Activated T-cell treated with anti-CD3 and anti-CD28 coated beads, Interleukin-2, amount 50 U/mL, for 72 hours (primary cell): ENCODE measurements around the gene ZNF652. TPM values are rescaled to one million over a fixed set of nuclear protein-coding genes. Genes with fewer than 3 reads are reported as not detected.
A peak's percentile ranks its signal among the peaks of the same experiment; 100 is the strongest.
"Not testable (repeated sequence)": the region's sequence is repeated elsewhere in the genome, so short reads cannot be mapped to it uniquely, and the experiment has no call there.

ENCODE experiments used
- ATAC-seq, 2 donors: fragments of 150-1000 bp; cut with Tn5 transposase; replicated peaks in 1 of 2; 2 replicates each; pipeline ENCODE4 v1.10.0; 2021; ENCODE audit warnings: moderate library complexity in 2 of 2, mild to moderate bottlenecking in 1 of 2
- DNase-seq, 2 donors: peaks; one replicate each; pipeline ENCODE4 v3.0.0; 2021 to 2022; ENCODE audit warnings: mixed read lengths in 1 of 2
- H3K27ac Mint-ChIP-seq: one replicate; pipeline ENCODE4 v1.8.0; 2022; ENCODE audit warnings: mild to moderate bottlenecking, moderate library complexity, mixed read lengths
- H3K27me3 Mint-ChIP-seq: one replicate; pipeline ENCODE4 v1.8.0; 2022; ENCODE audit warnings: low read depth, mixed read lengths
- H3K36me3 Mint-ChIP-seq, 2 donors: one replicate each; pipeline ENCODE4 v1.8.0; 2022; ENCODE audit warnings: mixed read lengths in 2 of 2, mild to moderate bottlenecking in 1 of 2; ENCODE audit not compliant: insufficient read depth in 2 of 2
- H3K4me1 Mint-ChIP-seq: one replicate; pipeline ENCODE4 v1.8.0; 2022; ENCODE audit warnings: low read depth, mixed read lengths
- H3K4me3 Mint-ChIP-seq, 2 donors: one replicate each; pipeline ENCODE4 v1.8.0; 2022; ENCODE audit warnings: mild to moderate bottlenecking in 2 of 2, mixed read lengths in 2 of 2, moderate library complexity in 2 of 2
- H3K9me3 Mint-ChIP-seq, 2 donors: one replicate each; pipeline ENCODE4 v1.8.0; 2022; ENCODE audit warnings: mixed read lengths in 2 of 2
- total RNA-seq, 2 donors: library from RNA; stranded (reverse); gene quantifications; one replicate each; pipeline ENCODE4 v1.2.3, GENCODE V29; 2022

Gene ZNF652
- total RNA-seq, 2 donors from 2014 or later = 8.3 to 13.2 TPM

- Mint-ChIP-seq H3K9me3 (no peaks in the 10 kb centered on the region), H3K36me3 (no peaks in the 10 kb centered on the region), H3K27me3 (peaks cover 6% of the 10 kb centered on the region), H3K4me3 (no peak overlapping the region), H3K4me1 (no peaks in the 10 kb centered on the region), H3K27ac (no peak overlapping the region)
- DNase-seq = no peak
- ATAC-seq = no peak
Measured at GRCh38 chr17:49280918-49281317, 81.1 kb downstream of the ZNF652 start.

GRCh38 chr17:49280061-49280460 lies 82.0 kb downstream of the ZNF652 start:
- H3K4me1 Mint-ChIP-seq = no peaks in the 10 kb centered on the region
- peaks cover 6% of the 10 kb centered on the region for H3K27me3 Mint-ChIP-seq
- H3K27ac Mint-ChIP-seq = no peak overlapping the region
- no peaks in the 10 kb centered on the region for H3K36me3 Mint-ChIP-seq
- no peaks in the 10 kb centered on the region for H3K9me3 Mint-ChIP-seq
- no peak for DNase-seq
- no peak for ATAC-seq
- H3K4me3 Mint-ChIP-seq = no peak overlapping the region

- ATAC-seq, H3K27ac Mint-ChIP-seq, DNase-seq, H3K4me1 Mint-ChIP-seq, H3K27me3 Mint-ChIP-seq, H3K4me3 Mint-ChIP-seq, H3K9me3 Mint-ChIP-seq, H3K36me3 Mint-ChIP-seq: not testable (repeated sequence)
Measured at GRCh38 chr17:49279263-49280015, 82.6 kb downstream of the ZNF652 start.

DNA sequence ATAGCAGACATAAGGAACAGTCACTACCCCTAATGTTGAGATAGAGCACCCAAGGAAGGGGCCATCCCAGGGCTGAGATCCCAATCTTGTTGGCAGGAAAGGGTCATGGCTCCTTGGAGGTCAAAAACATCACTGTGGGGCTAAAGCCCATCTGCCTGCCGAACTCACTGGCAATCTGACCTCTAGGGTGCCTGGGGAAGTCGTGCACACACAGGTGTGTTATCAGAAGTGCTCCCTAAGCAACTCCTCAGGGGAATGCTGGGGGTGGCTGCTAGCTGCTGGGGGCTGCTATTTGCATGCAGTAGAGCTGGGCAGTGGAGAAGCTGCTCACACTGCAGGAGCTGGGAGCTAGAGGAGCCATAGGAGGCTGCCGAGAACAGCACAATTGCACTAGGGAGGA lies 84.0 kb downstream of the ZNF652 start:
- H3K9me3 Mint-ChIP-seq = no peaks in the 10 kb centered on the region
- no peak overlapping the region for H3K4me3 Mint-ChIP-seq
- ATAC-seq (no peak), DNase-seq (no peak)
- no peaks in the 10 kb centered on the region for H3K27me3 Mint-ChIP-seq
- H3K4me1 Mint-ChIP-seq = no peaks in the 10 kb centered on the region
- H3K36me3 Mint-ChIP-seq = no peaks in the 10 kb centered on the region
- H3K27ac Mint-ChIP-seq = no peak overlapping the region

DNA sequence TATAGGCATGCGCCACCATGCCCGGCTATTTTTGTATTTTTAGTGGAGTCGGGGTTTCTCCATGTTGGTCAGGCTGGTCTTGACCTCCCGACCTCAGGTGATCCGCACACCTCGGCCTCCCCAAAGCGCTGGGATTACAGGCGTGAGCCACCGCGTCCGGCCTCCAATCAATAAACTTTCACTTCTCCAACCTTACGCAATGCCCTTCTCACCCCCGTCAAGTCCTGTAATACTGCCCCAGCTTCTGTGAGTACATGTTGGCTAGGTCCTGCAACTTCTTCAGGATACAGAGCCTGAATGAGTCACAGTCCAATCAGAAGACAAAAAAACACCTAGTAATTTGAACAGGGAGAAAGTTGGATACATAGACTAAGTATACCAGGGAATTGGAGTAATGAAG lies 84.4 kb downstream of the ZNF652 start:
- H3K36me3 Mint-ChIP-seq = no peaks in the 10 kb centered on the region
- no peak overlapping the region for H3K27ac Mint-ChIP-seq
- no peak for ATAC-seq
- H3K27me3 Mint-ChIP-seq = no peaks in the 10 kb centered on the region
- no peak overlapping the region for H3K4me3 Mint-ChIP-seq
- no peaks in the 10 kb centered on the region for H3K9me3 Mint-ChIP-seq
- H3K4me1 Mint-ChIP-seq = no peaks in the 10 kb centered on the region
- DNase-seq = no peak

DNA sequence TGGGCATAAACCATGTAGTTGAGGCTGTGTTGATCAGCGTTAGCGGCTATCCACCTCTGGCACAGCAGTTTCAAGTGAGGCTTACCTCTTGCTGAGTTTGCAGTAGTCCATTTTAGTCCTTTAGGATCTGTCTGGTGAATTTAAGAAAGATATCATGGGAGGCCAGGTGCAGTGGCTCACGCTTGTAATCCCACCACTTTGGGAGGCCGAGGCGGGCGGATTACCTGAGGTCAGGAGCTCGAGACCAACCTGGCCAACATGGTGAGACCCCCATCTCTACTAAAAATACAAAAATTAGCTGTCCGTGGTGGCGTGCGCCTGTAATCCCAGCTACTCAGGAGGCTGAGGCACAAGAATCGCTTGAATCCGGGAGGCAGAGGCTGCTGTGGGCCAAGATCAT lies 86.1 kb downstream of the ZNF652 start:
- not testable (repeated sequence) for H3K4me3 Mint-ChIP-seq, H3K27ac Mint-ChIP-seq, DNase-seq, H3K36me3 Mint-ChIP-seq, H3K4me1 Mint-ChIP-seq, H3K9me3 Mint-ChIP-seq, ATAC-seq, H3K27me3 Mint-ChIP-seq

- H3K4me1 Mint-ChIP-seq = no peaks in the 10 kb centered on the region
- no peaks in the 10 kb centered on the region for H3K9me3 Mint-ChIP-seq
- H3K36me3 Mint-ChIP-seq = no peaks in the 10 kb centered on the region
- no peaks in the 10 kb centered on the region for H3K27me3 Mint-ChIP-seq
- DNase-seq (no peak), ATAC-seq (no peak)
- no peak overlapping the region for H3K27ac Mint-ChIP-seq
- H3K4me3 Mint-ChIP-seq = no peak overlapping the region
Measured at GRCh38 chr17:49269356-49269755, 92.7 kb downstream of the ZNF652 start.

GRCh38 chr17:49267912-49268311 lies 94.1 kb downstream of the ZNF652 start:
- Mint-ChIP-seq H3K9me3 (no peaks in the 10 kb centered on the region), H3K27ac (no peak overlapping the region), H3K27me3 (peaks cover 7% of the 10 kb centered on the region), H3K36me3 (no peaks in the 10 kb centered on the region), H3K4me3 (no peak overlapping the region), H3K4me1 (no peaks in the 10 kb centered on the region)
- DNase-seq (no peak), ATAC-seq (no peak)

DNA sequence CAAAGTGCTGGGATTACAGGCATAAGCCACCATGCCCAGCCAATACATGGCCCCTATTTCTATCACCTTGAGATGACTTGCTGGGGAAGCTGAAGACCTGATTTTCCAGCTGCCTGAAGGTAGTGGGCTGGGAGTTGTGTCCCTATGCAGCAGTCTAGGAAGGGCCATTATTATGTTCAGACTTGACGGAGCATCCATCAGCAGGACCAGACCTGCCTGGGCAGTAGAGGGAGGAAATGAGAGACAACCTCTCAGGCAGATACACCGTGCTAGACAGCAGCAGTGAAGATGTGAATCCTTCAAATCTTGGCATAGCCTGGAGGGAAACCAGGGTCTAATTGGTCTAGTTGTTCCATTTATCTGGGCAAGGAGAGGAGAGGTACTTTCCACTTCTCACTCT lies 95.8 kb downstream of the ZNF652 start:
- Mint-ChIP-seq H3K4me3 (no peak overlapping the region), H3K27me3 (peaks cover 7% of the 10 kb centered on the region), H3K36me3 (no peaks in the 10 kb centered on the region), H3K4me1 (peaks cover under 1% of the 10 kb centered on the region), H3K27ac (no peak overlapping the region), H3K9me3 (no peaks in the 10 kb centered on the region)
- ATAC-seq (no peak), DNase-seq (no peak)

DNA sequence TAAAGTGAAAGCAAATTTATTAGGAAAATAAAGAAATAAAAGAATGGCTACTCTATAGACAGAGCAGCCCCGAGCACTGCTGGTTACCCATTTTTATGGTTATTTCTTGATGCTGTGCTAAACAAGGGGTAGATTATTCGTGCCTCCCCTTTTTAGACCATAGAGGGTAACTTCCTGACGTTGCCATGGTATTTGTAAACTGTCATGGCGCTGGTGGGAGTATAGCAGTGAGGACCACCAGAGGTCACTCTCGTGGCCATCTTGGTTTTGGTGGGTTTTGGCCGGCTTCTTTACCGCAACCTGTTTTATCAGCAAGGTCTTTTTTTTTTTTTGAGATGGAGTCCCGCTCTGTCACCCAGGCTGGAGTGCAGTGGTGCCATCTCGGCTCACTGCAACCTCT lies 100.5 kb downstream of the ZNF652 start:
- not testable (repeated sequence) for H3K9me3 Mint-ChIP-seq, H3K27ac Mint-ChIP-seq, H3K4me3 Mint-ChIP-seq, H3K36me3 Mint-ChIP-seq, H3K27me3 Mint-ChIP-seq, ATAC-seq, DNase-seq
- H3K4me1 Mint-ChIP-seq = peaks cover 12% of the 10 kb centered on the region

DNA sequence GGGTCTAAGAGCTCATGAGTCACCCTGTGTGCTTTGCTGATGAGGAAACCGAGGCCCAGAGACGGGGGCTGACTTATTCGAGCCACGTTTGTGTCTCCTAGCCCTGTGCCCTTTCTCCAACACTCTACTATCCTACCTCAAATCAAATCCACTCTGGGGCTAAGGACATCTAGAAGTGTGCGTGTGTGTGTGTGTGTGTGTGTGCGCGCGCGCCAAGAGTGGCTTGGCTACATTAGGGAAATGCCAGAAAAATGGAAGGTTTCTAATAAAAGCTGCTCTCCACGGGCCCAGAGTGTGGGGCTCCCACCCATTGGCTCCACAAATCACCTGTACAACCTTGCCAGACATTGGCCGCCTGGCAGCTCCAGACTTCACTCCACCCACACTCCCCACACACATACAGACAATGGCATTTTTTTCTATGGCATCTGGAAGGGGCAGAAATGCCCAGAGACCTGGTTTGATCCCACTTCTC lies 101.2 kb downstream of the ZNF652 start:
- no peaks in the 10 kb centered on the region for H3K9me3 Mint-ChIP-seq
- peak overlapping the region; percentile 16 for H3K27ac Mint-ChIP-seq
- H3K27me3 Mint-ChIP-seq = peaks cover 7% of the 10 kb centered on the region
- no peak for DNase-seq
- H3K4me3 Mint-ChIP-seq = peak overlapping the region; percentile 88 to 90
- H3K4me1 Mint-ChIP-seq = peaks cover 12% of the 10 kb centered on the region
- peak in 1 of 2 donors; percentile 89 for ATAC-seq
- no peaks in the 10 kb centered on the region for H3K36me3 Mint-ChIP-seq

DNA sequence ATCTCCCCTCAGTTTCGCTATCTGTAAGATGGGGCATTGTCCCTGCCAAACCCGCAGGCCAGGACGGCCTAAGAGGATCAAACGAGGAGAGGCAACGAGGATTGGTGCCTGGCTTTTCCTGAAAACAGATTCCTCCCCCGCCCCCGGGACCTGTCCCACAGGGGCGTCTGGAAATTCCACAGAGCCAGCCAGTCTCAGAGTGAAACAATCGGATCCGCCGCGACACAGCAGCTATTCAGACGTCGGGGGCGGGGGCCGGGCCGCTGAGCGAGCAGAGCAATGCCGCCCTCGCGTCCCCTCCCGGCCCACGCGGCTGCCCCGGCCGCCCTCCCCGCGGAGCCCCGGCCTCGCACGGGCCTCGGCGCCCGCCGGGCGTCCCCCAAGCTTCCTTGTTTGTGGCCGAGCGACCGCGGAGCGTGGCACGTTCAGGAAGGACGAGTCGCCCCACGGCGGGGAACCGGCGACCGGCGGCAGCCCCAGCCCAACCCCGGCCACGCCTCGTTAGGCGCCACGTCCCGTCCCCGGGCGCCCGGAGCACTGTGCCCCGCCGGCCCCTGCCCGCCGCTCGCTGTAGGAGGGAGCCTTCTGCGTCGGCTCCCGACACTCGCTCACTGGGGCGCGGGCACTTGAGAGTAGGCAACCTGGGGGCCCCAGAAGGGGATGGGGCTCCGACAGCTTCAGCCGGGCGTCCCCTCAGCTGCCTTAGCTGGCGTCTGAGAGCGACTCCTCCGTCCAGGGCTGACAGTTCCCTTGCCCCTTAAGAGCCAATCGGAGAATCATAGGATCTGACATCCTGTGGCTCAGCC lies 101.8 kb downstream of the ZNF652 start:
- Mint-ChIP-seq H3K27me3 (peaks cover 7% of the 10 kb centered on the region), H3K9me3 (no peaks in the 10 kb centered on the region), H3K4me3 (peak overlapping the region; percentile 88 to 90), H3K27ac (peak overlapping the region; percentile 73), H3K36me3 (no peaks in the 10 kb centered on the region), H3K4me1 (peaks cover 12% of the 10 kb centered on the region)
- peak; percentile 63 to 64 for DNase-seq
- peak; percentile 87 to 91 for ATAC-seq

- peaks cover 7% of the 10 kb centered on the region for H3K27me3 Mint-ChIP-seq
- ATAC-seq = no peak
- no peaks in the 10 kb centered on the region for H3K9me3 Mint-ChIP-seq
- no peak overlapping the region for H3K27ac Mint-ChIP-seq
- peaks cover 12% of the 10 kb centered on the region for H3K4me1 Mint-ChIP-seq
- no peaks in the 10 kb centered on the region for H3K36me3 Mint-ChIP-seq
- H3K4me3 Mint-ChIP-seq = peak overlapping the region; percentile 86
- DNase-seq = no peak
Measured at GRCh38 chr17:49259663-49260010, 102.4 kb downstream of the ZNF652 start.
